GM19238 (cell line): Measurements from ENCODE around the gene SMIM22.
"Not testable (repeated sequence)": the region's sequence is repeated elsewhere in the genome, so short reads cannot be mapped to it uniquely, and the experiment has no call there.

ENCODE experiments used
- DNase-seq: peaks from one replicate; pipeline ENCODE4 v3.0.0; 2011; ENCODE audit warnings: low spot score; ENCODE audit not compliant: insufficient read length

The SMIM22 gene

GRCh38 chr16:4768549-4769305 lies 26.4 kb upstream of the SMIM22 start:
- peak; percentile 88 for DNase-seq

- no peak for DNase-seq
Measured at GRCh38 chr16:4769306-4769638, 25.9 kb upstream of the SMIM22 start.

DNA sequence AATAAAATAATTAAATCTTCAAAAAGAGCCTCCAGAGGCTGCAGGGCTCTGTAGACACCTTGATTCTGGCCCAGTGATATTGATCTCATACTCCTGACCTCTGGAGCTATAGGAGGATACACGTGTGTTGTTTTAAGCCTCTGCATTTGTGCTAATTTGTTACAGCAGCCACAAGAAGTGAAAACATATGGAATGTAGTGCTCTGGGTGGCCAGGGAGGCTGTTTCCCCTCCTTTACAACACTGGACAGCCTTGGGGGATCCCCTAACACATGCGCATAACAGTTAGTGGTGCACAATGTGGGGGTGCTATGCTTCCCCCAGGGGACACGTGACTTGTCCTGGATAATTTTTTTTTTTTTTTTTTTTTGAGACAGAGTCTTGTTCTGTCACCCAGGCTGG lies 23.5 kb upstream of the SMIM22 start:
- no peak for DNase-seq

DNA sequence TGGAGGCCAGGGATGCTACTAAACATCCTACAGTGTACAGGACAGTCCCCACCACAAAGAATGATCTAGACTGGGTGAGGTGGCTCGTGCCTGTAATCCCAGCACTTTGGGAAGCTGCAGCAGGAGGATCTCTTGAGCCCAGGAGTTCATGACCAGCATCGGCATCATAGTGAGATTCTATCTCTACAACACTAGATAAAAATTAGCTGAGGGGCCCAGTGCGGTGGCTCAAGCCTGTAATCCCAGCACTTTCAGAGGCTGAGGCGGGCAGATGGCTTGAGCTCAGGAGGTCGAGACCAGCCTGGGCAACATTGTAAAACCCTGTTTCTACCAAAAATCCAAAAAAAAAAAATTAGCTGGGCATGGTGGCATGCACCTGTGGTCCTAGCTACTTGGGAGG lies 22.8 kb upstream of the SMIM22 start:
- DNase-seq, result no peak

- no peak for DNase-seq
Measured at GRCh38 chr16:4775005-4775404, 20.2 kb upstream of the SMIM22 start.

DNA sequence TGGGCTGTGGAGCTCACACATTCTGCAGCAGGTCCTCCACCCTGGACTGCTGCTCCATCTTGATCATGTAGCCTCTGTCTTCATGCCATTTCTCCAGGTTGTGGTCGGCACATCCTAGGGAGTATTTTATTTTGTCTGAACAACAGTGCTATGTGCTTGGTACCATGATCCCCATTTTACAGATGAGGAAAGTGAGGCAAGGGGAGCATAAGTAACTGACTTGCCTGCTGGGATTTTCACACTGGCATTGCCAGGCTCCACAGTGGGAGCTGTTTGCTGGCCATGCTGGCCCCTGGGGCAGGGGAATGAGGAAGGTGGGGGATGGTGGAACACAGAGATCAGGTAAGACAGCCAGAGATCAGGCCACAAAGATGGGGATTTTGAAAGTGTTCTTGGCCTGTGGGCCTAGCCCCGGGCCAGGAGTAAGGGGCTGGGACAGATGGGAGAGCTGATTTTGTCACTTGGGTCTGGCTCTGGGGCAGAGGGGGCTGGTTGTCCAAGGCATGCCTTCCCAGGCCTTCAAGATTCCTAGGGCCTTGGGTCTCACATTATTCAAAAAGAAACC lies 18.9 kb upstream of the SMIM22 start:
- DNase-seq, result no peak

DNA sequence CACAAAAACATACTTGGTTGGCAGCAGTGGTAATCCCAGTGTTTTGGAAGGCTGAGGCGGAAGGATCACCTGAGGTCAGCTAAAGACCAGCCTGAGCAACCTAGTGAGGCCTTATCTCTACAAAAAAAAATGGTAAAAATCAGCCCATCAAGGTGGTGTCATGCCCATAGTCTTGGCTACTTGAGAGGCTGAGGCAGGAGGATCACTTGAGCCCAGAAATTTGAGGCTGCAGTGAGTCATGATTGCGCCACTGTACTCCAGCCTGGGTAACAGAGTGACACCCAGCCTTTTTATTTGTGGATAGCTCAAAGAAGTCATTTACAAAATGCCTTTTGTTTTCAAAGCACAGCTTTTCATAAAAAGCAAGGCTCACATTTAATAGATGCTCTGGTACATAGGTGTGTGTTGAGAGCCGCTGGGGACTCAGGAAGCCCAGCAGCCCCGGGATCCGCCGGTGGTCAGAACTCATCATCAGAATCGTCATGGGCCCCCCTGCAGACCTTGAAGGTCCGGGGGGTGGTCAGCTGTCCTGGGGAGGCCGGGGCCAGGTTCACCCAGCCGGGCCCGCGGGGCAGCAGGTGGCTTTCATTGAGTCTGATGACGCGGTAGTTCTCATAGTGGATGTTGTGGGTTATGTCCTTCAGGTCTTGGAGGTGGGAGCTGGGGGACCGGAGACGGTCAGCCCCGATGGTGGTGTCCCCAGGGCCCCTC lies 17.7 kb upstream of the SMIM22 start:
- DNase-seq, result no peak

DNA sequence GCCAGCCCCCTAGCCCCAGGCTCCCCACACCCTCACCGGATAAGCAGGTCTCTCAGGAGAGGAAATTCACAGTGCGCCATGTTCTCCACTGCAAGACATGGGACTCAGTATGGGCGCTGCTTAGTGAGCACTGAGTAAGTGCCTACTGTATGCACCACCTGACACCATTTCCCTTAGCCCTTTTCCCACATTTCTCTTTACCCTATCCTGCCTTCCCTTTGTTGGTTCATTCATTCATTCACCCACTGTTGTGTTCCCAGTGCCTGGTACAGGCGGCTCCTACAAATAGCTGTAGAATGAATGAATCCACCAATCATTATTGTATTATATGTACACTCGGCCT lies 17.1 kb upstream of the SMIM22 start:
- DNase-seq, result no peak

DNA sequence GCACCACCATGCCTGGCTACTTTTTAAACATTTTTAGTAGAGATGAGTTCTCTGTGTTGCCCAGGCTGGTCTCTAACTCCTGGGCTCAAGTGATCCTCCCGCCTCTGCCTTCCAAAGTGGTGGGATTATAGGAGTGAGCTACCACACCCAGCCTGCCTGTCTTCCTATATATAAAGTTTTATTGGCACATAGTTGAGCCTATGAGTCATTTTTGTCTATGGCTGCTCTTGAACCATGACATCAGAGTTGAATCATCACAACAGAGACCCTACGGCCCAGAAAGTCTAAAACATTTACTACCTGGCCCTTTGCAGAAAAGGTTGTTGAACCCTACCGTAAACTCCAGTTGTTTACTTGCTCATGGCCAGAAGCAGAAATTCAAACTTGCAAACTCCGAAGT lies 14.9 kb upstream of the SMIM22 start:
- no peak for DNase-seq

DNA sequence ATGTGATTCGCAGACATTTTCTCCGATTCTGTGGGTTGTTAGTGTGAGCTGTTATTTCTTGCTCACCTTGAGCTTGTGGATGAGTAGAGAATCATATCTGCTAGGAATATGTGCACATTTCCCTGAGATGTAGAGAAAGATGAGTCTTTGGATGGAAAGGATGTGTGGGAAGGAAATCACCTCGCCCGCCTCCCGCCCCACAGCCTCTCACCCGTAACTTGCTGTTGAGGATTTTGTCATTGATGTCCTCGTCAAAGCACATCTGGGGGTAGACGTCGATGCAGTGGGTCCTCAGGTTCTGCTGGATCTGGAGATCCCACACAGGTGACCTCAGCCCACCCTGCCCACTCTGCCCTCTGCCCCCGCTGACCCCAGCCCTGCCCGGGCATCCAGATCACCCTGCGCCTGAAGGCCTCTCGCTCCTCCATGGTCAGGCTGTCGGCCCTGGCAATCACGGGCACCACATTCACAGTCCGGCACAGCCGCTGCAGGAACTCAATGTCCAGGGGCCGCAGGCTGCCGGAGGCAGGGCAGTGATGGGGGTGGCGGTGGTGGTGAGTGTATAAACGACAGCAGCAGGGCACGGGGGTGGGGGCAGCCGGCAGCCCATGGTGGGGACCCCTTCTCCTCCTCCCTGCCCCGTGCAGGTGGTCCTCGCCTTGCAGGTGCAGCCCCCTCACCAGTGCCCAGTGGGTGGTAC lies 11.8 kb upstream of the SMIM22 start:
- DNase-seq, result no peak

DNA sequence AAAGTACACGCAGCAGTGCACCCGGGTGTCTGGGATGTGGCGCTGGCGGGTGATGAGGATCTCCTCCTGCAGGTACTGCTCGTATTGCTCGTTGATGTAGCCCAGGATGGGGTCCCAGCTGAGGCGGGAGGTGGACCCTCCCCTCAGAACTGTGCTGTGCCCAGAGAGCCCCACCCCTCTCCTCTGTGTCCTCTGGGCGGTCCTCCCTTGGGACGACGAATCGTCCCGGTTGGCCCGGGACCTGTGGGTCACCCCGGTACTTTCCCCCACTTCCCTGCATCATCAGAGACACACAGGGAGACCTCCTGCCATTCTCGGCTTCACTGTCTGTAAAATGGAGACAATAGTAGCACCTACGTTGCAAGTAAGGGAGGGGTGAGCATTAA lies 11.2 kb upstream of the SMIM22 start:
- DNase-seq, result no peak

DNA sequence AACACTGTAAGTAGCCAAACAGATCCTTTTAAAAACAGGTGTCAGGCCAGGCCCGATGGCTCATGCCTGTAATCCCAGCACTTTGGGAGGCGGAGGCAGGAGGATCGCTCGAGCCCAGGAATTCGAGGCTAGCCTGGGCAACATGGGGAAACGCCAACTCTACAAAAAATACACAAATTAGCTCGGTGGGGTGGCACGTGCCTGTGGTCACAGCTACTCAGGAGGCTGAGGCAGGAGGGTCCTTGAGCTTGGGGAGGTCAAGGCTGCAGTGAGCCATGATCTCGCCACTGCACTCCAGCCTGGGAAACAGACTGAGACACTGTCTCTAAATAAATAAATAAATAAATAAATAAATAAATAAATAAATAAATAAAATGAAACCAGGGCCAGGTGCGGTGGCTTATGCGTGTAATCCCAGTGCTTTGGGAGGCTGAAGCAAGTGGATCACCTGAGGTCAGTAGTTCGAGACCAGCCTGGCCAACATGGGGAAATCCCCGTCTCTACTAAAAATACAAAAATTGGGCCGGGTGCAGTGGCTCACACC lies 10.7 kb upstream of the SMIM22 start:
- DNase-seq, result not testable (repeated sequence)

DNA sequence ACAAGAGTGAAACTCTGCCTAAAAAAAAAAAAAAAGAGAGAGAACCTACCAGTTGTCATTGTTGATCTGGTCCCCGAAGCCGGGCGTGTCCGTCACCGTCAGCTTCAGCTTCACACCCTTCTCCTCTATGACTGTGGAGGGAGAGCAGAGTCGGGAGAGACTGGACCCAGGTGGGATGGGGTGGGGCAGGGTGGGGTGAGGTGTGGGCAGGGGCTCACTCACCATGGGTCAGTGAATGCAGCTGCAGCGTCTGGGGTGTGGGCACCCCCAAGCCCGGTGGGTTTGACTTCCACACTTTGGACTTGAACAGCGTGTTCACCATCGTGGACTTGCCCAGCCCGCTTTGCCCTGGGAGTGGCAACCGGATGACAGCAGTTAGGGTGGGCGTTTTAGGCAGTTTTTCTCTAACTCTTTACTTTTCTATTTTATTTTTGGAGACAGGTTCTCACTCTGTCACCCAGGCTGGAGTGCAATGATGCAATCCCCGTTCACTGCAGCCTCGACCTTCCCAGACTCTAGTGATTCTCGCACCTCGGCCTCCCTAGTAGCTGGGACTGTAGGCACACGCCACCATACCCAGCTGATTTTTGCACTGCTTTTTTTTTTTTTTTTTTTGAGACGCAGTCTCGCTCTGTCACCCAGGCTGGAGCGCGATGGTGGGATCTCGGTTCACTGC lies 9.3 kb upstream of the SMIM22 start:
- DNase-seq, result no peak

DNA sequence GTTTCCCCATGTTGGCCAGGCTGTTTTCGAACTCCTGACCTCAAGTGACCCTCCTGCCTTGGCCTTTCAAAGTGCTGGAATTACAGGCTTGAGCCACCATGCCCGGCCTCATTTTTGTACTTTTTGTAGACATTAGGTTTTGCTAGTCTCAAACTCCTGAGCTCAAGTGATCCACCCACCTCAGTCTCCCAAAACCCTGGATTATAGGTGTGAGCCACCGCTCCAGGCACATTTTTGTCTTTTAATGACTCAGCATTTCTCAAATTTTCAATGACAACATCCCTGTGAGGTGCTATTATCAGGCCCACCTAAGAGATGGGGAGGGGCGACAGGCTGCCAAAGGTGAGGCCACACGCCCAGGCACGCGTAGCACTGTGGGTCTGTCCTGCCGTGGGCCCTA lies 8.1 kb upstream of the SMIM22 start:
- DNase-seq, result no peak

DNA sequence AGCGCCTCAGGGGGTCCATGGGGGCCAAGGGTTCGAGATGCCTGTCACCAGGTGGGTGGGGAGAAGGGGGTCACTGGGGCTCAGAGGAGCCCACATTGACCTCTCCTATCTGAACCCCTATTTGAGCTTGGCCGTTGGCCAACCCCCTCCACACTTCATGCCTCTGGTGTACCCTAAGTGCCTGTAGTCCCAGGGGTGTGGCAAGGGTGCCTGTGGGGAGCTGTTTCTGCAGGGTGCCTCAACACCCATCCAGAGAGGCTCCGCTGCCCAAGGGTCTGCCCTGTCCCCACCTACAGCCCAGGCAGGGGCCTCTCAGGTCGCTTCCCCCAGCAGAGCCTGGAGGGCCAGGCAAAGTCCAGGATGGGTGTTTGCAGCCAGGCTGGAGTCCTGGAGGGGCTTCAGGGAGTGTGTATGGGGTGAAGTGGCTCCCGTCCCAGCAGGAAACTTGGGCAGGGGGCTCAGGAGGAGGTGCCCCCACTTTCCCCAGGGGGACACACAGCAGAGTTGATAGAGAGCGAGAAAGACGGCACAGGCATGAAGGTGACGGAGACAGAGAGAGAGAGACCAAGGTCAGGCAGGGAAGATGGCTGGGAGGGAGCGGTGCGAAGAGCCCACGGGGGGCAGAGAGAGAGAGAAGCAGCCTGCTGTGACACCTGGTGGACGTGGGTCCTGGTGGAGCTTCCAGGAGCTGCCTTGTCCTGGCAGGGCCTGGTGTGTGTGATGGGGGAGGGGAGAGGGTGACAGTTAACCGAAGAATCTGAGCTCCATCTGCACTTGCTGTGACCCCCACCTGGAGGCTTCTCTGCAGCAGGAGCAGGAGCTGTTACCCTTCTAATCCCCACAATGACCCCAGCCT lies 7.3 kb upstream of the SMIM22 start, which contains the start of gene SEPTIN12:
Gene SEPTIN12 (minus strand): TSS at position 719 of the 856 bp plus-strand sequence. CDS start 700 bp downstream, at position 19.
- DNase-seq, result no peak

- no peak for DNase-seq
Measured at GRCh38 chr16:4788489-4788889, 6.7 kb upstream of the SMIM22 start.

DNA sequence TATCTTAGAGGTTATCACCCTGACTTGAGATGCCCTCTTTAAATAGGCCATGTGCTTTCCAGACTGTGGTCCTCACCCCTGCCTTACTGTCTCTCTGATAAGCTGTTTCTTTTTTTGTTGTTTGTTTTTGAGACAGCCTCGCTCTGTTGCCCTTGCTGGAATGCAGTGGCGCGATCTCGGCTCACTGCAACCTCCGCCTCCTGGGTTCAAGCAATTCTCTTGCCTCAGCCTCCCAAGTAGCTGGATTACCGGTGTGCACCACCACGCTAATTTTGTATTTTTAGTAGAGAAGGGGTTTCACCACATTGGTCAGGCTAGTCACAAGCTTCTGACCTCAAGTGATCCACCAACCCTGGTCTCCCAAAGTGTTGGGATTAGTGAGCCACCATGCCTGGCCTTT lies 6.3 kb upstream of the SMIM22 start:
- DNase-seq, result no peak

GRCh38 chr16:4790261-4790660 lies 4.9 kb upstream of the SMIM22 start:
- DNase-seq, result no peak

- no peak for DNase-seq
Measured at GRCh38 chr16:4790871-4791270, 4.3 kb upstream of the SMIM22 start.

DNA sequence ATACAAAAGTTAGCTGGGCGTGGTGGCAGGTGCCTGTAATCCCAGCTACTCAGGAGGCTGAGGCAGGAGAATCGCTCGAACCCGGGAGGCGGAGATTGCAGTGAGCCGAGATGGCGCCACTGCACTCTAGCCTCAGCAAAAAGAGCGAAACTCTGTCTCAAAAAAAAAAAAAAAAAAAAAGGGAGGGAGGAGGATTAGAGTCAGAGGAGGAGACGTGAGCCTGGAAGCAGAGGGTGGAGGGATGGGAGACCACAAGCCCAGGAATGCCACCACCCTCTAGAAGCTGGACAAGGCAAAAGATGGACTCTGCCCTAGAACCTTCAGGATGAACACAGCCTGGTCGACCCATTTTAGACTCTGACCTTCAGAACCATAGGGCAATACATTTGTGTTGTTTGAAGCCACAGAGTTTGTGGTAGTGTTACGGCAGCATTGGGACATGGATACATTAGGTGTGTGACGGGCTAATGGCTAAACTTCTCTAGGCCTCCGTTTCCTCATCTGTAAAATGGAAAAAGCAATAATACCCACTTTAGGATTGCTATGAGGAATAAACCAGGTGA lies 2.1 kb upstream of the SMIM22 start:
- no peak for DNase-seq
